HEK293T (cell line): ENCODE results near the gene ELAPOR1.

Experiments
- CTCF ChIA-PET: fragments of 350-600 bp; formaldehyde crosslinking; extraction: SDS; loops from one replicate; lab custom pipeline; 2021; ENCODE audit warnings: antibody characterized with exemption, inconsistent platforms; lab: Yijun Ruan, JAX
- POLR2A ChIA-PET: fragments of 350-600 bp; formaldehyde crosslinking; extraction: SDS; loops from one replicate; lab custom pipeline; 2020; ENCODE audit warnings: antibody characterized with exemption, inconsistent platforms; lab: Yijun Ruan, JAX
- DNase-seq: peaks from one replicate; pipeline ENCODE4 v3.0.0; 2012; ENCODE audit warnings: mixed read lengths; ENCODE audit errors: extremely low spot score
- ARNT ChIP-seq: fragments of 450-650 bp; IDR thresholded peaks from 2 replicates; pipeline ENCODE4 v1.6.1; 2017; ENCODE audit warnings: mild to moderate bottlenecking
- BHLHE40 ChIP-seq: fragments of 450-650 bp; IDR thresholded peaks from 2 replicates; pipeline ENCODE4 v1.6.1; 2016; ENCODE audit warnings: mild to moderate bottlenecking, moderate library complexity, borderline replicate concordance
- CTBP1 ChIP-seq: fragments of 450-650 bp; IDR thresholded peaks from 2 replicates; pipeline ENCODE4 v1.6.1; 2016; ENCODE audit warnings: borderline replicate concordance
- ELF4 ChIP-seq: fragments of 450-650 bp; IDR thresholded peaks from 2 replicates; pipeline ENCODE4 v1.6.1; 2017; ENCODE audit warnings: antibody characterized with exemption
- FOXA1 ChIP-seq: fragments of 450-650 bp; IDR thresholded peaks from 2 replicates; pipeline ENCODE4 v1.6.1; 2016; ENCODE audit warnings: mild to moderate bottlenecking
- FOXK2 ChIP-seq: fragments of 450-650 bp; IDR thresholded peaks from 2 replicates; pipeline ENCODE4 v1.6.1; 2016; ENCODE audit warnings: mild to moderate bottlenecking
- FOXM1 ChIP-seq: fragments of 450-650 bp; IDR thresholded peaks from 2 replicates; pipeline ENCODE4 v1.6.1; 2017; ENCODE audit warnings: mild to moderate bottlenecking, borderline replicate concordance
- HDGF ChIP-seq: fragments of 450-650 bp; IDR thresholded peaks from 2 replicates; pipeline ENCODE4 v1.6.1; 2017; ENCODE audit warnings: antibody characterized with exemption, borderline replicate concordance
- L3MBTL2 ChIP-seq: fragments of 450-650 bp; conservative IDR thresholded peaks from 2 replicates; pipeline ENCODE4 v1.6.1; 2016; ENCODE audit warnings: mild to moderate bottlenecking
- LEF1 ChIP-seq: fragments of 450-650 bp; IDR thresholded peaks from 2 replicates; pipeline ENCODE4 v1.6.1; 2017; ENCODE audit warnings: mild to moderate bottlenecking, borderline replicate concordance
- NFRKB ChIP-seq: fragments of 450-650 bp; IDR thresholded peaks from 2 replicates; pipeline ENCODE4 v1.6.1; 2016; ENCODE audit warnings: mild to moderate bottlenecking, moderate library complexity
- PKNOX1 ChIP-seq: fragments of 450-650 bp; IDR thresholded peaks from 2 replicates; pipeline ENCODE4 v1.6.1; 2016
- SP1 ChIP-seq: fragments of 450-650 bp; IDR thresholded peaks from 2 replicates; pipeline ENCODE4 v1.6.1; 2017
- SUZ12 ChIP-seq: fragments of 450-650 bp; IDR thresholded peaks from 2 replicates; pipeline ENCODE4 v1.6.1; 2016; ENCODE audit warnings: mild to moderate bottlenecking
- TARDBP ChIP-seq: fragments of 450-650 bp; IDR thresholded peaks from 2 replicates; pipeline ENCODE4 v1.6.1; 2016
- ZNF384 ChIP-seq: fragments of 450-650 bp; IDR thresholded peaks from 2 replicates; pipeline ENCODE4 v1.6.1; 2016

ELAPOR1 gene, protein sequence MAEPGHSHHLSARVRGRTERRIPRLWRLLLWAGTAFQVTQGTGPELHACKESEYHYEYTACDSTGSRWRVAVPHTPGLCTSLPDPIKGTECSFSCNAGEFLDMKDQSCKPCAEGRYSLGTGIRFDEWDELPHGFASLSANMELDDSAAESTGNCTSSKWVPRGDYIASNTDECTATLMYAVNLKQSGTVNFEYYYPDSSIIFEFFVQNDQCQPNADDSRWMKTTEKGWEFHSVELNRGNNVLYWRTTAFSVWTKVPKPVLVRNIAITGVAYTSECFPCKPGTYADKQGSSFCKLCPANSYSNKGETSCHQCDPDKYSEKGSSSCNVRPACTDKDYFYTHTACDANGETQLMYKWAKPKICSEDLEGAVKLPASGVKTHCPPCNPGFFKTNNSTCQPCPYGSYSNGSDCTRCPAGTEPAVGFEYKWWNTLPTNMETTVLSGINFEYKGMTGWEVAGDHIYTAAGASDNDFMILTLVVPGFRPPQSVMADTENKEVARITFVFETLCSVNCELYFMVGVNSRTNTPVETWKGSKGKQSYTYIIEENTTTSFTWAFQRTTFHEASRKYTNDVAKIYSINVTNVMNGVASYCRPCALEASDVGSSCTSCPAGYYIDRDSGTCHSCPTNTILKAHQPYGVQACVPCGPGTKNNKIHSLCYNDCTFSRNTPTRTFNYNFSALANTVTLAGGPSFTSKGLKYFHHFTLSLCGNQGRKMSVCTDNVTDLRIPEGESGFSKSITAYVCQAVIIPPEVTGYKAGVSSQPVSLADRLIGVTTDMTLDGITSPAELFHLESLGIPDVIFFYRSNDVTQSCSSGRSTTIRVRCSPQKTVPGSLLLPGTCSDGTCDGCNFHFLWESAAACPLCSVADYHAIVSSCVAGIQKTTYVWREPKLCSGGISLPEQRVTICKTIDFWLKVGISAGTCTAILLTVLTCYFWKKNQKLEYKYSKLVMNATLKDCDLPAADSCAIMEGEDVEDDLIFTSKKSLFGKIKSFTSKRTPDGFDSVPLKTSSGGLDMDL

GRCh38 chr1:109113590-109114341 lies at the start of gene ELAPOR1:
TSS of gene ELAPOR1 (plus strand) at chr1:109114115. CDS start at chr1:109114184, 69 bp downstream.
- DNase-seq: no peak
- POLR2A ChIA-PET: interaction anchor here (1.6 to 5.6 kb wide), 3 partner anchors 13 to 23 kb away, joined by 6 to 64 read pairs (median 14); partner anchors contain the start of gene TMEM167B
- TF ChIP-seq TARDBP: no peak
- TF ChIP-seq L3MBTL2: no peak
- no peak for TF ChIP-seq ARNT
- CTCF ChIA-PET: interaction anchor here (1.0 to 1.9 kb wide), 5 partner anchors 13 to 296 kb away, joined by 3 to 24 read pairs (median 4); no protein-coding TSS in a partner anchor

GRCh38 chr1:109065137-109065536 lies 48.8 kb upstream of the ELAPOR1 start:
- POLR2A ChIA-PET: interaction anchor here (1.7 to 3.5 kb wide), 2 partner anchors 11 to 35 kb away, joined by 5 to 12 read pairs; partner anchors contain the start of gene TAF13
- DNase-seq: no peak
- TF ChIP-seq L3MBTL2 (no peak), FOXK2 (no peak), FOXA1 (no peak), SP1 (no peak), ELF4 (no peak), HDGF (no peak), FOXM1 (no peak), CTBP1 (no peak), NFRKB (no peak), TARDBP (no peak), SUZ12 (no peak), BHLHE40 (no peak), PKNOX1 (no peak), LEF1 (no peak), ZNF384 (no peak)
- CTCF ChIA-PET: interaction anchor here (0.5 kb wide), 1 partner anchor 730 kb away, joined by 3 read pairs; no protein-coding TSS in a partner anchor

DNA sequence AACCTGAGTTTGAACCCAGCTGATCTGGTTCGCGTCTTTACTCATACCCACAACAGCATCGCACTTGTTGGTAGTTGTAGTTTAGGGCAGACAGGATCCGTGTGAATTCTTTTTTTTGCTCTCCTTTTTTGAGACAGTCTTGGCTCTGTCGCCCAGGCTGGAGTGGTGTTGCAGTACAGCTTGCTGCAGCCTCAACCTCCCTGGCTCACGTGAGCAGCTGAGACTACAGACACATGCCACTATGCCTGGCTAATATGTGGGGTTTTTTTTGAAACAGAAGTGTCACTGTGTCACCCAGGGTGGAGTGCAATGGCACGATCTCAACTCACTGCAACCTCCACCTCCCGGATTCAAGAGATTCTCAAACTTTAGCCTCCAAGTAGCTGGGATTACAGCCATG lies 46.0 kb upstream of the ELAPOR1 start:
- DNase-seq: no peak
- ChIA-PET CTCF (no interaction called here), POLR2A (interaction anchor here (1.2 to 3.5 kb wide), 3 partner anchors 9 to 32 kb away, joined by 3 to 12 read pairs (median 7); partner anchors contain the start of genes TAF13 and WDR47)
- no peak for TF ChIP-seq CTBP1
- TF ChIP-seq ARNT: no peak
- TF ChIP-seq L3MBTL2: no peak
- no peak for TF ChIP-seq NFRKB
- TF ChIP-seq TARDBP: no peak
- TF ChIP-seq FOXA1: no peak
- TF ChIP-seq ELF4: no peak
- TF ChIP-seq PKNOX1: no peak
- no peak for TF ChIP-seq SP1
- no peak for TF ChIP-seq LEF1
- no peak for TF ChIP-seq ZNF384
- TF ChIP-seq BHLHE40: no peak
- no peak for TF ChIP-seq FOXM1
- TF ChIP-seq SUZ12: no peak
- no peak for TF ChIP-seq HDGF
- TF ChIP-seq FOXK2: no peak

GRCh38 chr1:109069294-109069693 lies 44.6 kb upstream of the ELAPOR1 start:
- ChIA-PET POLR2A (interaction anchor here (1.8 kb wide), 1 partner anchor 31 kb away, joined by 7 read pairs; no protein-coding TSS in a partner anchor), CTCF (no interaction called here)

More at GRCh38 chr1:109069294-109069693, 44.6 kb upstream of the ELAPOR1 start:
- no peak for TF ChIP-seq FOXK2
- no peak for TF ChIP-seq PKNOX1
- no peak for TF ChIP-seq CTBP1
- TF ChIP-seq HDGF: no peak
- TF ChIP-seq BHLHE40: no peak
- TF ChIP-seq FOXM1: no peak
- no peak for TF ChIP-seq SUZ12
- TF ChIP-seq SP1: no peak
- no peak for TF ChIP-seq FOXA1
- TF ChIP-seq NFRKB: no peak
- TF ChIP-seq ELF4: no peak
- TF ChIP-seq ZNF384: no peak
- TF ChIP-seq TARDBP: no peak
- no peak for TF ChIP-seq ARNT
- DNase-seq: no peak
